PC-3 (cell line): ENCODE data around the gene STAP1. TPM values are rescaled to one million over a fixed set of nuclear protein-coding genes. Genes with fewer than 3 reads are reported as not detected.

Experiments
- ATAC-seq: fragments of 200-7000 bp; cut with Tn5 transposase; 2 replicates; pipeline ENCODE4 v1.9.1; 2020; ENCODE audit warnings: mild to moderate bottlenecking, moderate library complexity
- BruUV-seq: library from RNA; stranded (reverse); fragments of 400-500 nt; replicated peaks from 2 replicates; lab custom pipeline; 2021; lab: Mats Ljungman, UMichigan
- CTCF ChIA-PET: fragments of 300-600 bp; sonication (Branson Sonifier 250); formaldehyde crosslinking; loops from one replicate; lab custom pipeline; 2022; ENCODE audit warnings: antibody characterized with exemption; lab: Charles Lee
- POLR2A ChIA-PET: fragments of 300-600 bp; sonication (Branson Sonifier 250); formaldehyde crosslinking; loops from one replicate; lab custom pipeline; 2022; ENCODE audit warnings: antibody characterized with exemption; ENCODE audit not compliant: unreplicated experiment; lab: Charles Lee
- DNase-seq: peaks from one replicate; pipeline ENCODE4 v3.0.0-alpha.2; 2015
- H2AFZ ChIP-seq: fragments of 300-600 bp; sonication (generic); 2 replicates; pipeline ENCODE4 v1.6.0; 2016; ENCODE audit warnings: antibody characterized with exemption, low read length
- H3F3A ChIP-seq: fragments of 300-600 bp; sonication (generic); one replicate; pipeline ENCODE4 v1.6.0; 2017; ENCODE audit warnings: antibody characterized with exemption, low read length, control low read depth, mild to moderate bottlenecking; ENCODE audit not compliant: unreplicated experiment
- H3K27ac ChIP-seq: fragments of 300-600 bp; sonication (generic); 2 replicates; pipeline ENCODE4 v1.5.1; 2016; ENCODE audit warnings: mild to moderate bottlenecking, low read length
- H3K27me3 ChIP-seq: fragments of 300-600 bp; sonication (generic); 2 replicates; pipeline ENCODE4 v1.6.1; 2016; ENCODE audit warnings: low read length, mixed read lengths
- H3K36me3 ChIP-seq: fragments of 300-600 bp; sonication (generic); 2 replicates; pipeline ENCODE4 v1.6.1; 2016; ENCODE audit warnings: low read depth, mixed run types, low read length, mixed read lengths
- H3K4me1 ChIP-seq: fragments of 300-600 bp; sonication (generic); 2 replicates; pipeline ENCODE4 v1.5.1; 2016; ENCODE audit warnings: low read length; ENCODE audit not compliant: insufficient read depth
- H3K4me2 ChIP-seq: fragments of 300-600 bp; sonication (generic); 2 replicates; pipeline ENCODE4 v1.6.0; 2016; ENCODE audit warnings: low read length
- H3K4me3 ChIP-seq: fragments of 300-600 bp; sonication (generic); 2 replicates; pipeline ENCODE4 v1.5.1; 2016; ENCODE audit warnings: mild to moderate bottlenecking, low read length, mixed read lengths
- H3K79me2 ChIP-seq: fragments of 300-600 bp; sonication (generic); 2 replicates; pipeline ENCODE4 v1.6.1; 2017; ENCODE audit warnings: low read length, mixed read lengths
- H3K9ac ChIP-seq: fragments of 300-600 bp; sonication (generic); 2 replicates; pipeline ENCODE4 v1.6.0; 2016; ENCODE audit warnings: mild to moderate bottlenecking, low read length
- H3K9me2 ChIP-seq: fragments of 300-600 bp; sonication (generic); replicated peaks from 2 replicates; pipeline ENCODE4 v1.6.1; 2016; ENCODE audit warnings: mixed run types, low read length, mixed read lengths
- H3K9me3 ChIP-seq: fragments of 300-600 bp; sonication (generic); 2 replicates; pipeline ENCODE4 v1.6.1; 2016; ENCODE audit warnings: low read length, mixed read lengths
- H4K20me1 ChIP-seq: fragments of 300-600 bp; sonication (generic); 2 replicates; pipeline ENCODE4 v1.6.1; 2016; ENCODE audit warnings: low read length, mixed read lengths
- CTCF ChIP-seq: fragments of 300-600 bp; sonication (generic); conservative IDR thresholded peaks from 2 replicates; pipeline ENCODE4 v1.5.1; 2017; ENCODE audit warnings: antibody characterized with exemption, low read depth, mild to moderate bottlenecking, low read length
- EZH2 ChIP-seq: fragments of 300-600 bp; sonication (generic); IDR thresholded peaks from one replicate; pipeline ENCODE4 v1.6.1; 2017; ENCODE audit warnings: antibody characterized with exemption, mild to moderate bottlenecking, low read length; ENCODE audit not compliant: unreplicated experiment
- EZH2phosphoT487 ChIP-seq: fragments of 300-600 bp; sonication (generic); IDR thresholded peaks from 2 replicates; pipeline ENCODE4 v1.6.1; 2018; ENCODE audit warnings: mild to moderate bottlenecking, antibody characterized with exemption, low read length, borderline replicate concordance
- intact Hi-C: fragments of 100-400 bp; cut with micrococcal nuclease; formaldehyde crosslinking; loops from 2 replicates; pipeline ENCODE4 v1.9.0; 2023
- total RNA-seq: library from RNA; depleted of rRNA; stranded (reverse); fragments of >200 nt; gene quantifications from 2 replicates; pipeline ENCODE4 v1.2.3, GENCODE V29; 2014

The STAP1 gene
- total RNA-seq, 1 experiment from 2014 or later = not detected

GRCh38 chr4:67535280-67535840, 23.2 kb upstream of the STAP1 start:
- intact Hi-C loops = no loop called here
- Histone ChIP-seq H2AFZ (no peak overlapping the region), H3K27ac (no peak overlapping the region), H3K36me3 (peaks cover 44% of the 10 kb centered on the region), H3K79me2 (no peaks in the 10 kb centered on the region), H4K20me1 (no peaks in the 10 kb centered on the region), H3K9me2 (no peaks in the 10 kb centered on the region), H3K9me3 (no peaks in the 10 kb centered on the region), H3F3A (no peaks in the 10 kb centered on the region), H3K4me3 (no peak overlapping the region), H3K9ac (no peak overlapping the region), H3K4me2 (no peak overlapping the region), H3K27me3 (no peaks in the 10 kb centered on the region), H3K4me1 (no peaks in the 10 kb centered on the region)
- CTCF ChIA-PET = no interaction called here
- POLR2A ChIA-PET = no interaction called here
- BruUV-seq = no TSS peak
- DNase-seq = no peak
- TF ChIP-seq CTCF (no peak), EZH2phosphoT487 (no peak), EZH2 (no peak)
- no peak for ATAC-seq

- TF ChIP-seq EZH2 = no peak
- TF ChIP-seq CTCF = no peak
- no peak for TF ChIP-seq EZH2phosphoT487
- Histone ChIP-seq H3K9ac (no peak overlapping the region), H3K79me2 (peaks cover 35% of the 10 kb centered on the region), H3K9me3 (no peaks in the 10 kb centered on the region), H3K4me1 (peaks cover 26% of the 10 kb centered on the region), H3K27ac (no peak overlapping the region), H4K20me1 (peaks cover 19% of the 10 kb centered on the region; the same call in 1 of the 2 replicates), H3K4me3 (no peak overlapping the region), H3K4me2 (no peak overlapping the region), H3K9me2 (no peaks in the 10 kb centered on the region), H2AFZ (no peak overlapping the region), H3F3A (no peaks in the 10 kb centered on the region), H3K36me3 (peaks cover 32% of the 10 kb centered on the region; the same call in 1 of the 2 replicates), H3K27me3 (no peaks in the 10 kb centered on the region)
- ChIA-PET CTCF (no interaction called here), POLR2A (no interaction called here)
- DNase-seq (no peak), ATAC-seq (no peak)
- intact Hi-C loops = loop anchor here (10.0 kb wide), 1 partner anchor 635 kb away; no protein-coding TSS in a partner anchor
- no TSS peak for BruUV-seq
Measured at GRCh38 chr4:67539830-67540229, 18.7 kb upstream of the STAP1 start.

- Histone ChIP-seq H3K9me2 (no peaks in the 10 kb centered on the region), H3K36me3 (peaks cover 24% of the 10 kb centered on the region; the same call in 1 of the 2 replicates), H3K79me2 (peaks cover 40% of the 10 kb centered on the region), H3F3A (no peaks in the 10 kb centered on the region), H3K4me1 (peaks cover 30% of the 10 kb centered on the region), H3K9ac (no peak overlapping the region), H3K4me2 (0 out of 2 replicates have a peak overlapping the region, but pooled peaks have one; percentile 91), H2AFZ (no peak overlapping the region), H3K27me3 (no peaks in the 10 kb centered on the region), H3K27ac (no peak overlapping the region), H4K20me1 (peaks cover 19% of the 10 kb centered on the region; the same call in 1 of the 2 replicates), H3K9me3 (no peaks in the 10 kb centered on the region), H3K4me3 (no peak overlapping the region)
- CTCF ChIA-PET = no interaction called here
- DNase-seq (peak; percentile 73), ATAC-seq (no peak; the same call in 1 of the 2 replicates)
- TF ChIP-seq CTCF (no peak), EZH2phosphoT487 (no peak), EZH2 (no peak)
- intact Hi-C loops = loop anchor here (10.0 kb wide), 1 partner anchor 633 kb away; no protein-coding TSS in a partner anchor
- POLR2A ChIA-PET = no interaction called here
- no TSS peak for BruUV-seq
Measured at GRCh38 chr4:67542076-67542475, 16.5 kb upstream of the STAP1 start.
